ENCODE results near the gene IKZF4. TPM values are rescaled to one million over a fixed set of nuclear protein-coding genes. Genes with fewer than 3 reads are reported as not detected.

The IKZF4 gene
- total and polyA plus RNA-seq, 2 experiments from 2014 or later = 4.6 to 9.0 TPM

- H3K9me3 Mint-ChIP-seq = no peaks in the 10 kb centered on the region
- no peaks in the 10 kb centered on the region for H3K9me2 ChIP-seq (ENCODE audit: insufficient read depth)
- no peak for DNase-seq (ENCODE audit: low spot score)
- H3K79me2 ChIP-seq (replicated peaks; ENCODE audit: insufficient read depth) = no peaks in the 10 kb centered on the region
- no peaks in the 10 kb centered on the region for H3K4me1 ChIP-seq (ENCODE audit: insufficient read depth)
- no peaks in the 10 kb centered on the region for H3F3A ChIP-seq (replicated peaks; ENCODE audit: low read depth)
- H3K36me3 ChIP-seq (ENCODE audit: insufficient read depth) = no peaks in the 10 kb centered on the region; the same call in 1 of the 2 replicates
- no peak overlapping the region for H3K4me2 ChIP-seq
- peaks cover 2% of the 10 kb centered on the region; the same call in 2 of the 3 replicates for H3K4me1 Mint-ChIP-seq
- H2AFZ ChIP-seq = no peak overlapping the region
- H3K36me3 Mint-ChIP-seq (ENCODE audit: low read depth) = peaks cover 69% of the 10 kb centered on the region
- H4K20me1 ChIP-seq (replicated peaks; ENCODE audit: insufficient read depth) = no peaks in the 10 kb centered on the region
- H3K4me3 ChIP-seq = no peak overlapping the region
- no peak overlapping the region for H3K27ac ChIP-seq (ENCODE audit: low read depth)
- H3K27me3 Mint-ChIP-seq (ENCODE audit: insufficient read depth, low read depth, poor library complexity) = peaks cover 2% of the 10 kb centered on the region
- H3K27me3 ChIP-seq (ENCODE audit: insufficient read depth) = no peaks in the 10 kb centered on the region
- no peak overlapping the region; the same call in 2 of the 3 replicates for H3K4me3 Mint-ChIP-seq
- H3K27ac Mint-ChIP-seq = no peak overlapping the region
- TF ChIP-seq ZNF462 (CRISPR knock-in tag; IDR thresholded peaks at IDR 0.05) (no peak), CREB1 (CRISPR knock-in tag; IDR thresholded peaks at IDR 0.05; ENCODE audit: low read depth) (no peak), POLR2AphosphoS5 (IDR thresholded peaks at IDR 0.05; ENCODE audit: low read depth) (no peak), JUNB (IDR thresholded peaks at IDR 0.05; ENCODE audit: unreplicated experiment) (no peak)
- TF ChIP-seq, protein P1, sequence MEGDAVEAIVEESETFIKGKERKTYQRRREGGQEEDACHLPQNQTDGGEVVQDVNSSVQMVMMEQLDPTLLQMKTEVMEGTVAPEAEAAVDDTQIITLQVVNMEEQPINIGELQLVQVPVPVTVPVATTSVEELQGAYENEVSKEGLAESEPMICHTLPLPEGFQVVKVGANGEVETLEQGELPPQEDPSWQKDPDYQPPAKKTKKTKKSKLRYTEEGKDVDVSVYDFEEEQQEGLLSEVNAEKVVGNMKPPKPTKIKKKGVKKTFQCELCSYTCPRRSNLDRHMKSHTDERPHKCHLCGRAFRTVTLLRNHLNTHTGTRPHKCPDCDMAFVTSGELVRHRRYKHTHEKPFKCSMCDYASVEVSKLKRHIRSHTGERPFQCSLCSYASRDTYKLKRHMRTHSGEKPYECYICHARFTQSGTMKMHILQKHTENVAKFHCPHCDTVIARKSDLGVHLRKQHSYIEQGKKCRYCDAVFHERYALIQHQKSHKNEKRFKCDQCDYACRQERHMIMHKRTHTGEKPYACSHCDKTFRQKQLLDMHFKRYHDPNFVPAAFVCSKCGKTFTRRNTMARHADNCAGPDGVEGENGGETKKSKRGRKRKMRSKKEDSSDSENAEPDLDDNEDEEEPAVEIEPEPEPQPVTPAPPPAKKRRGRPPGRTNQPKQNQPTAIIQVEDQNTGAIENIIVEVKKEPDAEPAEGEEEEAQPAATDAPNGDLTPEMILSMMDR (conservative IDR thresholded peaks at IDR 0.05; ENCODE audit: low read depth in 2 of 2) = no peak
- no peak for ATAC-seq
These were observed 11.1 kb downstream of the IKZF4 start for GRCh38 chr12:56031987-56032386.
